ENCODE results near the gene ZNF583.

ZNF583 gene

GRCh38 chr19:56403764-56404704 is at the start of gene ZNF583:
ZNF583 (plus strand) TSS chr19:56404332; CDS start chr19:56407115, 2,783 bp downstream.
- peak within 1 kb of the TSS; percentile 97 for H3K27ac ChIP-seq
- H3K36me3 ChIP-seq, result peaks cover 64% of the 10 kb centered on the region
- H3K27me3 ChIP-seq, result no peaks in the 10 kb centered on the region
- H3K9ac ChIP-seq, result peak within 1 kb of the TSS; percentile 95
- no peak for TF ChIP-seq Cebpa-rat (IDR thresholded peaks at IDR 0.05)
- H4K20me1 ChIP-seq, result no peaks in the 10 kb centered on the region
- peaks cover 17% of the 10 kb centered on the region for H3K4me1 ChIP-seq
- peaks cover 77% of the 10 kb centered on the region for H3K9me3 ChIP-seq
- H3K4me2 ChIP-seq, result peak within 1 kb of the TSS; percentile 83
- peak within 1 kb of the TSS; percentile 79 for H3K4me3 ChIP-seq

- Histone ChIP-seq H3K27ac (no peak overlapping the region), H3K4me3 (no peak overlapping the region)
- no peak for TF ChIP-seq Cebpa-rat (IDR thresholded peaks at IDR 0.05)
These were observed 48.6 kb upstream of the ZNF583 start for GRCh38 chr19:56355517-56355916.

GRCh38 chr19:56356944-56357343 is 47.2 kb upstream of the ZNF583 start:
- no peak for TF ChIP-seq Cebpa-rat (IDR thresholded peaks at IDR 0.05)
- Histone ChIP-seq H3K4me2 (no peak overlapping the region), H3K27me3 (no peaks in the 10 kb centered on the region), H3K27ac (no peak overlapping the region), H3K4me1 (no peaks in the 10 kb centered on the region), H3K9me3 (peaks cover 23% of the 10 kb centered on the region), H3K4me3 (no peak overlapping the region), H3K9ac (no peak overlapping the region), H4K20me1 (no peaks in the 10 kb centered on the region), H3K36me3 (no peaks in the 10 kb centered on the region)

More at GRCh38 chr19:56355517-56355916, 48.6 kb upstream of the ZNF583 start:
- no peaks in the 10 kb centered on the region for H4K20me1 ChIP-seq
- H3K9ac ChIP-seq, result no peak overlapping the region
- no peaks in the 10 kb centered on the region for H3K36me3 ChIP-seq
- no peaks in the 10 kb centered on the region for H3K27me3 ChIP-seq
- peaks cover 11% of the 10 kb centered on the region for H3K9me3 ChIP-seq
- no peak overlapping the region for H3K4me2 ChIP-seq
- H3K4me1 ChIP-seq, result no peaks in the 10 kb centered on the region

GRCh38 chr19:56360841-56361240 is 43.3 kb upstream of the ZNF583 start:
- Histone ChIP-seq H3K9ac (no peak overlapping the region), H3K27me3 (no peaks in the 10 kb centered on the region), H4K20me1 (no peaks in the 10 kb centered on the region), H3K9me3 (peaks cover 40% of the 10 kb centered on the region), H3K4me3 (no peak overlapping the region), H3K4me2 (no peak overlapping the region), H3K27ac (no peak overlapping the region), H3K36me3 (no peaks in the 10 kb centered on the region), H3K4me1 (no peaks in the 10 kb centered on the region)
- no peak for TF ChIP-seq Cebpa-rat (IDR thresholded peaks at IDR 0.05)

GRCh38 chr19:56367829-56368711 is 36.1 kb upstream of the ZNF583 start:
- Histone ChIP-seq H3K27me3 (no peaks in the 10 kb centered on the region), H3K9ac (no peak overlapping the region), H4K20me1 (no peaks in the 10 kb centered on the region), H3K27ac (no peak overlapping the region), H3K4me1 (no peaks in the 10 kb centered on the region), H3K4me2 (no peak overlapping the region), H3K36me3 (no peaks in the 10 kb centered on the region), H3K4me3 (no peak overlapping the region), H3K9me3 (peaks cover 43% of the 10 kb centered on the region)
- TF ChIP-seq Cebpa-rat (IDR thresholded peaks at IDR 0.05), result no peak

GRCh38 chr19:56369886-56370676 is 34.1 kb upstream of the ZNF583 start:
- H3K4me2 ChIP-seq, result no peak overlapping the region
- H3K36me3 ChIP-seq, result no peaks in the 10 kb centered on the region
- peak; percentile 76; the same call in 1 of the 2 replicates for TF ChIP-seq Cebpa-rat (IDR thresholded peaks at IDR 0.05)
- H3K9me3 ChIP-seq, result peaks cover 42% of the 10 kb centered on the region
- no peak overlapping the region for H3K27ac ChIP-seq
- no peak overlapping the region for H3K4me3 ChIP-seq
- H3K27me3 ChIP-seq, result no peaks in the 10 kb centered on the region
- H3K9ac ChIP-seq, result no peak overlapping the region
- no peaks in the 10 kb centered on the region for H3K4me1 ChIP-seq
- H4K20me1 ChIP-seq, result no peaks in the 10 kb centered on the region

- no peaks in the 10 kb centered on the region for H3K27me3 ChIP-seq
- no peak overlapping the region for H3K4me3 ChIP-seq
- H3K4me1 ChIP-seq, result no peaks in the 10 kb centered on the region
- no peak overlapping the region for H3K4me2 ChIP-seq
- no peaks in the 10 kb centered on the region for H3K36me3 ChIP-seq
- TF ChIP-seq Cebpa-rat (IDR thresholded peaks at IDR 0.05), result no peak
- H4K20me1 ChIP-seq, result no peaks in the 10 kb centered on the region
- no peak overlapping the region for H3K27ac ChIP-seq
- no peak overlapping the region for H3K9ac ChIP-seq
- H3K9me3 ChIP-seq, result peaks cover 45% of the 10 kb centered on the region
These were observed 31.9 kb upstream of the ZNF583 start for GRCh38 chr19:56372281-56372680.

- Histone ChIP-seq H3K4me1 (no peaks in the 10 kb centered on the region), H3K9me3 (peaks cover 80% of the 10 kb centered on the region), H3K27ac (no peak overlapping the region), H3K9ac (no peak overlapping the region), H3K4me3 (no peak overlapping the region), H4K20me1 (no peaks in the 10 kb centered on the region), H3K4me2 (no peak overlapping the region), H3K27me3 (no peaks in the 10 kb centered on the region), H3K36me3 (no peaks in the 10 kb centered on the region; the same call in 1 of the 2 replicates)
- no peak for TF ChIP-seq Cebpa-rat (IDR thresholded peaks at IDR 0.05)
These were observed 26.8 kb upstream of the ZNF583 start for GRCh38 chr19:56377105-56377924.

All from BLaER1 (cell line).